Uterus (tissue), 2 donors: ENCODE measurements around the gene CDC42SE2.

Experiments
- POLR2A ChIP-seq, 2 donors: fragments of 450-650 bp; IDR thresholded peaks; one replicate each; pipeline ENCODE4 v1.6.1; 2016; ENCODE audit warnings: antibody characterized with exemption in 2 of 2, mild to moderate bottlenecking in 1 of 2, moderate library complexity in 1 of 2
- TF ChIP-seq, protein P1 (sequence below), 4 experiments: fragments of 200-600 bp in 2 of 4; fragments of 450-650 bp in 2 of 4; sonication (generic) in 2 of 4; IDR thresholded peaks; one replicate each; pipeline ENCODE4 v1.5.1; 2016 to 2019; ENCODE audit warnings: antibody characterized with exemption in 4 of 4, mild to moderate bottlenecking in 2 of 4, moderate library complexity in 1 of 4

DNA sequence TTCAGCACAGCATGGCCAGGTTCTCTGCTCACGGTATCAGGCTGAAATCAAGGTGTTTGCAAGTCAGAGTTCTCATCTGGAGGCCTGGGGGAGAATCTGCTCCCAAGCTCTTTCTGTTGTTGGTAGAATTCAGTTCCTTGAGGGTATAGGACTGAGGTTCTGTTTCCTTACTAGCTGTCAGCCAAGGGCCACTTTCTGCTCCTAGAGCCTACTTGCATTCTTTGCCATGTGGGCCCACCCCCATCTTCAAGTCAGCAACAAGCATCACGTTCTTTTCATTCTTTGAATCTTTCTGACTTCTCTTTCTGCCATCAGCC lies 7.4 kb upstream of the CDC42SE2 start:
- TF ChIP-seq, protein P1, sequence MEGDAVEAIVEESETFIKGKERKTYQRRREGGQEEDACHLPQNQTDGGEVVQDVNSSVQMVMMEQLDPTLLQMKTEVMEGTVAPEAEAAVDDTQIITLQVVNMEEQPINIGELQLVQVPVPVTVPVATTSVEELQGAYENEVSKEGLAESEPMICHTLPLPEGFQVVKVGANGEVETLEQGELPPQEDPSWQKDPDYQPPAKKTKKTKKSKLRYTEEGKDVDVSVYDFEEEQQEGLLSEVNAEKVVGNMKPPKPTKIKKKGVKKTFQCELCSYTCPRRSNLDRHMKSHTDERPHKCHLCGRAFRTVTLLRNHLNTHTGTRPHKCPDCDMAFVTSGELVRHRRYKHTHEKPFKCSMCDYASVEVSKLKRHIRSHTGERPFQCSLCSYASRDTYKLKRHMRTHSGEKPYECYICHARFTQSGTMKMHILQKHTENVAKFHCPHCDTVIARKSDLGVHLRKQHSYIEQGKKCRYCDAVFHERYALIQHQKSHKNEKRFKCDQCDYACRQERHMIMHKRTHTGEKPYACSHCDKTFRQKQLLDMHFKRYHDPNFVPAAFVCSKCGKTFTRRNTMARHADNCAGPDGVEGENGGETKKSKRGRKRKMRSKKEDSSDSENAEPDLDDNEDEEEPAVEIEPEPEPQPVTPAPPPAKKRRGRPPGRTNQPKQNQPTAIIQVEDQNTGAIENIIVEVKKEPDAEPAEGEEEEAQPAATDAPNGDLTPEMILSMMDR (IDR thresholded peaks at IDR 0.05): no peak
- no peak for TF ChIP-seq POLR2A (IDR thresholded peaks at IDR 0.05)
